DOHH2 (cell line): Measurements from ENCODE around the gene GLOD4.
A peak's percentile ranks its signal among the peaks of the same experiment; 100 is the strongest.

Source experiments
- H3F3A ChIP-seq: fragments of 200-600 bp; sonication (generic), shearing (Covaris generic); 2 replicates; pipeline ENCODE4 v1.6.0; 2016; ENCODE audit warnings: antibody characterized with exemption, mild to moderate bottlenecking; ENCODE audit not compliant: control insufficient read depth, insufficient read depth
- H3K27ac ChIP-seq: fragments of 200-600 bp; sonication (generic); 2 replicates; pipeline ENCODE4 v1.5.1; 2014; ENCODE audit warnings: low read depth, mild to moderate bottlenecking, low read length, moderate library complexity
- H3K27me3 ChIP-seq: fragments of 200-600 bp; sonication (generic); 2 replicates; pipeline ENCODE4 v1.6.1; 2014; ENCODE audit warnings: mild to moderate bottlenecking, low read length, mixed read lengths; ENCODE audit not compliant: control insufficient read depth
- H3K36me3 ChIP-seq: fragments of 200-600 bp; sonication (generic); 2 replicates; pipeline ENCODE4 v1.6.1; 2014; ENCODE audit warnings: mild to moderate bottlenecking, low read length, moderate library complexity, mixed read lengths; ENCODE audit not compliant: control insufficient read depth
- H3K4me1 ChIP-seq: fragments of 200-600 bp; sonication (generic); 2 replicates; pipeline ENCODE4 v1.6.1; 2014; ENCODE audit warnings: mild to moderate bottlenecking, low read length, mixed read lengths; ENCODE audit not compliant: control insufficient read depth
- H3K4me2 ChIP-seq: fragments of 200-600 bp; sonication (generic); 2 replicates; pipeline ENCODE4 v1.6.0; 2014; ENCODE audit warnings: mild to moderate bottlenecking, low read length, moderate library complexity
- H3K4me3 ChIP-seq: fragments of 200-600 bp; sonication (generic); 2 replicates; pipeline ENCODE4 v1.5.1; 2014; ENCODE audit warnings: mild to moderate bottlenecking, low read length, mixed read lengths
- H3K79me2 ChIP-seq: fragments of 200-600 bp; sonication (generic); 2 replicates; pipeline ENCODE4 v1.6.1; 2014; ENCODE audit warnings: mild to moderate bottlenecking, low read length, mixed read lengths; ENCODE audit not compliant: control insufficient read depth
- H3K9me2 ChIP-seq: fragments of 200-600 bp; sonication (generic); replicated peaks from 2 replicates; pipeline ENCODE4 v1.6.1; 2014; ENCODE audit warnings: mild to moderate bottlenecking, low read length, mixed read lengths; ENCODE audit not compliant: control insufficient read depth
- H3K9me3 ChIP-seq: fragments of 200-600 bp; sonication (generic); 2 replicates; pipeline ENCODE4 v1.6.1; 2014; ENCODE audit warnings: antibody characterized with exemption, low read length, mixed read lengths; ENCODE audit not compliant: control insufficient read depth, insufficient read depth
- H4K20me1 ChIP-seq: fragments of 200-600 bp; sonication (generic); 2 replicates; pipeline ENCODE4 v1.6.0; 2014; ENCODE audit warnings: low read depth, mild to moderate bottlenecking, antibody characterized with exemption, low read length, moderate library complexity; ENCODE audit not compliant: control insufficient read depth, insufficient read depth
- EZH2phosphoT487 ChIP-seq: fragments of 200-600 bp; sonication (generic); IDR thresholded peaks from 2 replicates; pipeline ENCODE4 v1.6.1; 2017; ENCODE audit warnings: borderline replicate concordance, mild to moderate bottlenecking, antibody characterized with exemption, low read length, moderate library complexity, mixed read lengths
- TF ChIP-seq, protein P1 (sequence below): fragments of 200-600 bp; sonication (generic); IDR thresholded peaks from one replicate; pipeline ENCODE4 v1.5.1; 2014; ENCODE audit warnings: antibody characterized with exemption, mild to moderate bottlenecking, low read depth, low read length; ENCODE audit not compliant: poor library complexity, severe bottlenecking

GLOD4 gene

DNA sequence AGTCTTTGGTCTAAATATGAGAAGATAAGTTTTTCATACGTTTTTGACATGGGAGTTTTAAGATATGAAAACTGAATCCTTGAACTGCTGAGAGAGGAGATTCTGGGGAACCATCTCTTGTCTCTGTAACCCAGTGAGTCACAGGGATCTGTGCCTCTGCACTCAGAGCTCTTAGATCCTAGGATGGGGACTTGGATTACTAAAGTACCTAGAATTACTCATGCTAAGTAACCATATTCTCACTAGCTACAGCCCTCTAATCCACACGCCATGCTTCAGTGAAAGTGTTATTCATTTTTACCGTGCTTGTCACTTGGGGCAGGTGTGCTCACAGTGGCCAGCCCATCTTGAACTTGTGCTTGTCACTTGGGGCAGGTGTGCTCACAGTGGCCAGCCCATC lies 2.1 kb upstream of the GLOD4 start:
- Histone ChIP-seq H3K36me3 (peaks cover 47% of the 10 kb centered on the region), H3K4me2 (peak overlapping the region; percentile 92), H4K20me1 (0 out of 2 replicates have a peak, but pooled peaks cover 4% of the 10 kb centered on the region), H3K9me3 (no peaks in the 10 kb centered on the region), H3K4me1 (peaks cover 27% of the 10 kb centered on the region), H3K27ac (no peak overlapping the region), H3K9me2 (no peaks in the 10 kb centered on the region), H3F3A (no peaks in the 10 kb centered on the region; the same call in 1 of the 2 replicates), H3K79me2 (peaks cover 85% of the 10 kb centered on the region), H3K4me3 (peak overlapping the region; percentile 94), H3K27me3 (no peaks in the 10 kb centered on the region)
- TF ChIP-seq EZH2phosphoT487 = no peak
- TF ChIP-seq, protein P1, sequence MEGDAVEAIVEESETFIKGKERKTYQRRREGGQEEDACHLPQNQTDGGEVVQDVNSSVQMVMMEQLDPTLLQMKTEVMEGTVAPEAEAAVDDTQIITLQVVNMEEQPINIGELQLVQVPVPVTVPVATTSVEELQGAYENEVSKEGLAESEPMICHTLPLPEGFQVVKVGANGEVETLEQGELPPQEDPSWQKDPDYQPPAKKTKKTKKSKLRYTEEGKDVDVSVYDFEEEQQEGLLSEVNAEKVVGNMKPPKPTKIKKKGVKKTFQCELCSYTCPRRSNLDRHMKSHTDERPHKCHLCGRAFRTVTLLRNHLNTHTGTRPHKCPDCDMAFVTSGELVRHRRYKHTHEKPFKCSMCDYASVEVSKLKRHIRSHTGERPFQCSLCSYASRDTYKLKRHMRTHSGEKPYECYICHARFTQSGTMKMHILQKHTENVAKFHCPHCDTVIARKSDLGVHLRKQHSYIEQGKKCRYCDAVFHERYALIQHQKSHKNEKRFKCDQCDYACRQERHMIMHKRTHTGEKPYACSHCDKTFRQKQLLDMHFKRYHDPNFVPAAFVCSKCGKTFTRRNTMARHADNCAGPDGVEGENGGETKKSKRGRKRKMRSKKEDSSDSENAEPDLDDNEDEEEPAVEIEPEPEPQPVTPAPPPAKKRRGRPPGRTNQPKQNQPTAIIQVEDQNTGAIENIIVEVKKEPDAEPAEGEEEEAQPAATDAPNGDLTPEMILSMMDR = no peak

DNA sequence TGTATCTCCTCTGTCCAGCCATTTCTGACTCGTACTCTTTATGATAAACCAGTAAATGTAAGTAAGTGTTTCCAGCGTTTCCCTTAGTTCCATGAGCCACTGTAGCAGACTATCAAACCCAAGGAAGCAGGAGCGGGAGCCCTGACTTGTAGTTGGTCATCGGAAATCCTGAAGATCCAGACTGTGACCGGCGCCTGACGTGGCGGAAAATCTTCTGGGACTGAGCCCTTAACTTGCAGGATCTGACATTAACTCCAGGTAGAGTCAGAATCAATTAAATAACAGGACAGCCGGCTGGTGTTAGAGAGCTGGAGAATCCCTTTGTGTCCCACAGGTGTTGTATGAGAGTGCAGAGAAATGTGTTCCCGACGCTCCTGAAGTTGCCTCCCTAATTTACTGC lies 4.0 kb downstream of the GLOD4 start:
- Histone ChIP-seq H3K79me2 (peaks cover 66% of the 10 kb centered on the region), H3K36me3 (peaks cover 58% of the 10 kb centered on the region), H4K20me1 (no peaks in the 10 kb centered on the region), H3K27ac (no peak overlapping the region), H3K4me2 (no peak overlapping the region), H3K9me2 (no peaks in the 10 kb centered on the region), H3K9me3 (no peaks in the 10 kb centered on the region), H3K4me1 (peaks cover 12% of the 10 kb centered on the region), H3K27me3 (no peaks in the 10 kb centered on the region), H3K4me3 (no peak overlapping the region), H3F3A (no peaks in the 10 kb centered on the region)
- no peak for TF ChIP-seq EZH2phosphoT487
- TF ChIP-seq, protein P1 = no peak

DNA sequence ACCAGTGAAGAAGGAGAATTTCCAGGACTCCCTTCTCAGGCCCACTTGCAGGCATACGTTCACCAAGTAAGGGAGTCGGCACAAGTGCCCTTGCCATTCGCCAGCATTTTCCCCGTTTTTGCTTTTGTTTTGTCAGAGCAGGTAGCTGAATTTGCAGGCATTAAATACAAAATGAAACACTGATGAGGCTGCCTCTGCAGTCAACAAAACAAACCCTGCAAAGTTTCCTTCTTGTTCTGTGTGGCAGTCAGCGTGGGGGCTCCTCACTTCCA lies 7.8 kb downstream of the GLOD4 start:
- no peak for TF ChIP-seq EZH2phosphoT487
- Histone ChIP-seq H3K27ac (no peak overlapping the region), H3K4me3 (no peak overlapping the region), H3K36me3 (peaks cover 89% of the 10 kb centered on the region), H3F3A (no peaks in the 10 kb centered on the region), H4K20me1 (no peaks in the 10 kb centered on the region), H3K79me2 (peaks cover 31% of the 10 kb centered on the region), H3K9me2 (no peaks in the 10 kb centered on the region), H3K9me3 (no peaks in the 10 kb centered on the region), H3K4me2 (no peak overlapping the region), H3K27me3 (no peaks in the 10 kb centered on the region), H3K4me1 (peaks cover 4% of the 10 kb centered on the region)

DNA sequence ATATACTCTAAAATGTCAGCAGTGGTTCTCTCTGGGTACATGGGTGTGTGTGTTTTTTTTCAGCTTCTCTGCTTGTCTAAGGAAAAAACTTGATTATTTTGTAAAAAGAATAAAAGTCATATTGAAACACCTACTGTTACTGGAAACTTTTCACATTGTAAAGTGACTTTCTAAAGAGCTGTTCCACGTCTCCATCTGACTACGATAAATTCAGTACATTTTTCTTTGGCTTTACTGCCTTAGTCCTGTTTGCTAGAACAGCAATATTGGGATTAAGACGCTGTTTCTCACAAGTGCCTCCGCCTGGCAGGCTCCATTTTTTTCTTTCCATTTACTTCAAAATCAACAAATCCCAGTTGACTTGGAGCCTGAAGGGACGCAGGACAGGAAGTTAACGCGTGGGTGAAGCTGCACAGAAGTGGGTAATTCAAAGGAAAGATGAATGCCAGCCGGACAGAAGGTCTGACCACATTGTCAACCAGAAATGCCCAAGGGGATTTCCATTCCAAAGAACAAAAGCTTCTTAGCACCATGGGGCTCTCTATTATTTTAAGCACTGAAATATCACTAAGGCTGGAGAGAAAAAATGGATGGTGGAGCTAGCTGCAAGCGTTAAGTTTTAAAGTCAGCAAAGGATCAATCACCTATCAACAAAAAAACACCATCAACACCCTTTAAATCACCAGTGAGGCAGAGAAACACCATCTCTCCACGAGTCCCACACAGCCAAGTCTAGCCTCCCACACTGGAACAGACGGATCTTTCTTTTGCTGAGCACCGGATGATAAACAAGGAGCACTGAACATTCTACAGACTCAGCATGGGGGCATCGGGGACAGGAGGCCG lies 8.4 kb downstream of the GLOD4 start:
- Histone ChIP-seq H3K27me3 (no peaks in the 10 kb centered on the region), H3K79me2 (peaks cover 27% of the 10 kb centered on the region), H3F3A (no peaks in the 10 kb centered on the region), H3K4me3 (no peak overlapping the region), H3K27ac (no peak overlapping the region), H3K9me3 (no peaks in the 10 kb centered on the region), H3K4me2 (no peak overlapping the region), H4K20me1 (no peaks in the 10 kb centered on the region), H3K9me2 (no peaks in the 10 kb centered on the region), H3K4me1 (peaks cover 4% of the 10 kb centered on the region), H3K36me3 (peaks cover 90% of the 10 kb centered on the region)
- TF ChIP-seq, protein P1 = no peak
- TF ChIP-seq EZH2phosphoT487 = no peak
